Measurements from ENCODE around the gene ASB2.

The ASB2 gene

DNA sequence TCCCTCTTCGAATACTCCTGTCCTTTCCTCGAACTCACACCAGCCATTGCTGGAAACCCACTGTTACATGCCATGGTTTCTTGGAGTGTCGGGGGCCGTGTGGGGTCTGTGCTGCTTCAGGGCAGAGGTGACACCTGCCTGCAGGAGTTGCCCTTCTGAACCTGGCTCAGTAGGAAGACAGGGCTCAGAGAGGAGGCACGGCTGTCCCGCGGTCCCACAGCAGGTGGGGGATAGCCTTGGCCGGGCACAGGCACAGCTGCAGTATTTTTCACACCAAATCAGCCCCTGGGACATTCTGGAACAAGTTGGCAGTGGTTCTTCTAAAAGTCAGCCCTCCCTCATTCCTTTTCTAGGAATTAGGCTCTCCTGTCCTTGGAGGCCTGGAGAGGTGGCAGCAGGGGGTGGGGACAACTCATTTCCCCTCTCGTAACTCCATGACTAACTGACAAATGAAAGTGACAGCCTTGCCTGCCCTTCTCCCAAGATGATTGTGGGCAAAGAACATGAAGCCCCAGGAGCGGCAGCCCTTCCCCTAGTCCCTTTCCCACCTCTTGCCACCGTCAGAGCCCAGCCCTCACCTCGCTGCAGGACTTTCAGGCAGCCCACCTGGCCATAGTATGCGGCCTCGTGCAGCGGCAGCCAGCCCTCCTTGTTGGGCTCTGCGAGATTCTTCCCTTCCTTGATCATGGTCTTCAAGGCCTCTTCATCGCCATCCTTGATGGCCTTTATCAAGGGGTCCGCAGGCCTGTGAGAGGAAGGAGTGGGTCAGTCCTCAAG is 22.4 kb downstream of the ASB2 start:
- H3K27me3 ChIP-seq (ENCODE audit: control insufficient read depth, insufficient read depth, low read length) = no peaks in the 10 kb centered on the region; the same call in 1 of the 2 replicates
- no peaks in the 10 kb centered on the region for H3K36me3 ChIP-seq (ENCODE audit: control insufficient read depth, insufficient read depth, low read length)
- no peak overlapping the region for H3K4me3 ChIP-seq (ENCODE audit: low read depth, low read length)
- H3K9ac ChIP-seq (ENCODE audit: low read length) = no peak overlapping the region
- H3K4me1 ChIP-seq (ENCODE audit: control insufficient read depth, insufficient read depth, low read length) = peaks cover 47% of the 10 kb centered on the region; the same call in 1 of the 2 replicates
- no peak overlapping the region for H3K27ac ChIP-seq (ENCODE audit: low read depth, low read length)
- H3K9me3 ChIP-seq (ENCODE audit: control insufficient read depth, insufficient read depth, low read depth, low read length) = no peaks in the 10 kb centered on the region

DNA sequence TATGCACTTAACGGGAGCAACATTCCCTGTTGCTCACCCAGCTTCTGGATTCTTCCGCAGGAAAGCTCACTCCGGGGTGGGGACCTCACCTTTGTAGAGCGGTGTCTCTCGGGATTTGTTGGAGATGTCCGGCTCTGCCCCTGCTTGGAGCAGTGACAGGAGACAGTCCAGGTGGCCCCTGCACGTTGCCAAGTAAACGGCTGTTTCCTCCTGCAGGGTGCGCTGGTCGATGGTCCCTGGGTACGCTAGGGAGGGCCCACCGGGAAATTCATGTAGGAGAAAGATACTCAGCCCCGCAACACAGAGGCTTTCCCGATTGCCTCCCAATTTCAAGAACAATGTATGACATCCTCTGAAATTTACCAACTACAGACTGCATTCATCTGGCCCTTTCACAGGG is 23.1 kb downstream of the ASB2 start:
- Histone ChIP-seq H3K27ac (ENCODE audit: low read depth, low read length) (no peak overlapping the region), H3K4me1 (ENCODE audit: control insufficient read depth, insufficient read depth, low read length) (peaks cover 40% of the 10 kb centered on the region; the same call in 1 of the 2 replicates), H3K9me3 (ENCODE audit: control insufficient read depth, insufficient read depth, low read depth, low read length) (no peaks in the 10 kb centered on the region), H3K9ac (ENCODE audit: low read length) (no peak overlapping the region), H3K27me3 (ENCODE audit: control insufficient read depth, insufficient read depth, low read length) (no peaks in the 10 kb centered on the region; the same call in 1 of the 2 replicates), H3K36me3 (ENCODE audit: control insufficient read depth, insufficient read depth, low read length) (no peaks in the 10 kb centered on the region), H3K4me3 (ENCODE audit: low read depth, low read length) (no peak overlapping the region)

DNA sequence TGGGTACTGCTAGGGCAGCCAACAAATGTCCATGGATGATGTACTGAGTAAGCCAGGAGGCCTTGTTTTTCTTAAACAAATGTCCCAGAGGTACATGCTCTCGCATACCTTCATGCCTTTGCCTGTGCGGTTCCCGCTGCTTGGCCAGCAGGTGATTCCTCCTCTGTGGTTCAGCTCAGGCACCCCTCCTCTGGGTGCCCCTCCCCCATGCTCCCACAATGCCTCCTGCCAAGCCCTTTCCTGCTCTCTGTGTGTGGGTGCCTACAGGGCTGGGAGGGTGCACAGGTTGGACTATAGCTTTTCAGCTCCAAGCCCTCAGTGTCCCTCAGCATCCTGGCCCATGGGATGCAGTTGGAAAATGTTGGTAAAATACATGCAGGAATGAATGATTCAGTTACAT is 23.5 kb downstream of the ASB2 start:
- H3K27ac ChIP-seq (ENCODE audit: low read depth, low read length) = no peak overlapping the region
- no peak overlapping the region for H3K4me3 ChIP-seq (ENCODE audit: low read depth, low read length)
- peaks cover 40% of the 10 kb centered on the region; the same call in 1 of the 2 replicates for H3K4me1 ChIP-seq (ENCODE audit: control insufficient read depth, insufficient read depth, low read length)
- no peaks in the 10 kb centered on the region for H3K36me3 ChIP-seq (ENCODE audit: control insufficient read depth, insufficient read depth, low read length)
- no peaks in the 10 kb centered on the region; the same call in 1 of the 2 replicates for H3K27me3 ChIP-seq (ENCODE audit: control insufficient read depth, insufficient read depth, low read length)
- no peak overlapping the region for H3K9ac ChIP-seq (ENCODE audit: low read length)
- no peaks in the 10 kb centered on the region for H3K9me3 ChIP-seq (ENCODE audit: control insufficient read depth, insufficient read depth, low read depth, low read length)

DNA sequence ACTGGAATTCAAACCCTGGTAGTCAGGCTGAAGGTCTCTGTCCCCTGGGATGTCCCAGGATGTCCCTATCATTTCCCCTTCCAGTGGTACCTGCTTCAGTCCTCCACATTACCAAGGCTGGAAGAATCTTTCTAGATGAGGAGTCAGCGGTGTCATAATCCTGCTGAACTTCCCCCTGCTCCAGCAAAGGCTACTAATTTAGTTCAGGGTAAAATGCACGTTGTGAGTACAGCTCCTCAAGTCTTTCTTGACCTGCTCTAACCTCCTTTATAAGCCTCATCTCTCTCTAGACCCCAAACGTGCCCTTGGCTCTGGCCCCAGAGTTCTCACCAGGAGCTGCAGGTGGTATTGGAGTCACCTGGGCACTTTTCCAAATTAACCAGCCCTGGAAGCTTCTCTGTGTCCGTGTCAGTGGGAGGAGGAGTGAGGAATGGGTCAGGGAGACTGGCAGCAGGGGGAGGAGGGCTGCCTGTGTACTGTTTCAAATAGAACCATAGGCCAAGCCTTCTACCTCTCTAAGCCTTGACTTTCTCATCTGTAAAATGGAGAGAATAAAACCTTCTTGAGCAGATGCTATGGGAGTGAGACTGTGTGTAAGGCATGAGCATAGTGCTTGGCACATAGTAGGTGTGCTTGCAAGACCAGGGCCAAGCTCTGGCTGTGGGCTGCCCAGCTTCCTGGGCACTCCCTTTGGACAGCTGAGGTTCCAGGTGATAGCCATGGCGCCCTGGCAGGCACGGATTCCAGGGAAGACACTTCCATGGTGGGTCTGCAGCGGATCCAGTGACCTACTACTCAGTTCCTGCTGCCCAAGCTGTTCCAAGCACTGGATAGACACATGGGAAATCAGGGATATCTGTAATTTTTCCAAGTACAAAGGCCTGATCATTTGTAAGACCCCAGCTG is 24.5 kb downstream of the ASB2 start:
- H3K27ac ChIP-seq (ENCODE audit: low read depth, low read length) = no peak overlapping the region
- H3K4me1 ChIP-seq (ENCODE audit: control insufficient read depth, insufficient read depth, low read length) = peaks cover 35% of the 10 kb centered on the region; the same call in 1 of the 2 replicates
- no peaks in the 10 kb centered on the region for H3K9me3 ChIP-seq (ENCODE audit: control insufficient read depth, insufficient read depth, low read depth, low read length)
- H3K9ac ChIP-seq (ENCODE audit: low read length) = no peak overlapping the region
- no peaks in the 10 kb centered on the region for H3K36me3 ChIP-seq (ENCODE audit: control insufficient read depth, insufficient read depth, low read length)
- H3K27me3 ChIP-seq (ENCODE audit: control insufficient read depth, insufficient read depth, low read length) = no peaks in the 10 kb centered on the region; the same call in 1 of the 2 replicates
- no peak overlapping the region for H3K4me3 ChIP-seq (ENCODE audit: low read depth, low read length)

DNA sequence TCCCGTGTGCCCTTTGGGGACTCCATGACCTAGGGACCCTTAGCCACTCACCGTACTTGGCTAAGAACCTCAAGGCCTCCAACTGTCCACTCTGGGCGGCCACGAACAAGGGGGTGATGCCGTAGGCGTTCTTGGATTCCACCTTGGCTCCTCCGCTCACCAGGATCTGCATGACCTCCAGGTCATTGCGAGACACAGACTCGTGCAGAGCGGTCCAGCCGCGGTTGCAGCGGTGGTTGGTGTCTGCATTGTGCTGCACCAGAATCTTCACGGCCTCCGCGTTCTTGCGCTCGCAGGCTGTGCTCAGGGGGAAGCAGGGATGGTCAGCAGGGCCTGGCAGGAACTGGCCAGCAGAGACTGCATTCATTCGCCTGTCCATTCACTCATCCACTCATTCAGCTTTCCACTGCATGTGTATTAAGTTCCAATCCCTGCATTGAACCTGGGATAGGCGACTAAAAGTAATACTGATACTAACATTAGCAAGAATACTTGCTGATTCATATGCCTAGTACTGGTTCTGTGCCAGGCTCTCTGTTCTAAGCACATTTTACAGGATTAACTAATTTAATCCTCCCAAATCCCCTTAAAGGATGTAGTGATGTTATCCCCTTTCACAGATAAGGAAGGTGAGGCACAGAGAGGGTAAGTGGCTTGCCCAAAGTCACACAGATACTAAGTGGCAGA is 25.3 kb downstream of the ASB2 start:
- Histone ChIP-seq H3K27me3 (ENCODE audit: control insufficient read depth, insufficient read depth, low read length) (no peaks in the 10 kb centered on the region; the same call in 1 of the 2 replicates), H3K4me3 (ENCODE audit: low read depth, low read length) (no peak overlapping the region), H3K9me3 (ENCODE audit: control insufficient read depth, insufficient read depth, low read depth, low read length) (no peaks in the 10 kb centered on the region), H3K4me1 (ENCODE audit: control insufficient read depth, insufficient read depth, low read length) (peaks cover 32% of the 10 kb centered on the region; the same call in 1 of the 2 replicates), H3K27ac (ENCODE audit: low read depth, low read length) (no peak overlapping the region), H3K36me3 (ENCODE audit: control insufficient read depth, insufficient read depth, low read length) (no peaks in the 10 kb centered on the region), H3K9ac (ENCODE audit: low read length) (no peak overlapping the region)

DNA sequence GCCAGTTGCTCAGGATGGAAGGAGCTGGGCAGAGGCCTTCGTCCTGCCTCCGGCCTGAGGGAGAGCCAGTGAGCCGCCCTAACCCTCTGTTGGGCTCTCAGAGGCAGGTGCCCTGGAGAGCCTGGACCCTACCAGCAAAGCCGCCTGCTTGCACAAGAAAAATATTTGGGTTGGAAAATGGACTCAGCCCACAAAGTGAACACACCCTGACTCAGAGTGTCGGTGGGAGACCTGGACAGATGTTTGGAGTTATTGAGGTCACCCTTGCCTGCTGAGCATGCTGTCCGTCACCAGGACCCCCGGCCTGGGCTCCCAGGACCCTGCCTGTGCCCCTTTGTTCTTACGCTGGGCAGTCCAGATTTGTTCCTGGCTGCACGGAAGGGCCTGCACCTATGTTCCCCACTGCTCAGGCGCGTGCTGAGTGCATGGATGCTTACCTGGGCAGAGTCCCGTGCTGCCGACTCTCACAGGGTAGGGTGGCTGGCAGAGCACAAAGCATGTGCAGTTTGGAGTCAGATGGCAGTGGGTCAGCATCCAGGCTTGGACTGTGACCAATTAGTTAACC is 26.8 kb downstream of the ASB2 start:
- no peak overlapping the region for H3K4me3 ChIP-seq (ENCODE audit: low read depth, low read length)
- H3K36me3 ChIP-seq (ENCODE audit: control insufficient read depth, insufficient read depth, low read length) = no peaks in the 10 kb centered on the region
- H3K27ac ChIP-seq (ENCODE audit: low read depth, low read length) = no peak overlapping the region

DNA sequence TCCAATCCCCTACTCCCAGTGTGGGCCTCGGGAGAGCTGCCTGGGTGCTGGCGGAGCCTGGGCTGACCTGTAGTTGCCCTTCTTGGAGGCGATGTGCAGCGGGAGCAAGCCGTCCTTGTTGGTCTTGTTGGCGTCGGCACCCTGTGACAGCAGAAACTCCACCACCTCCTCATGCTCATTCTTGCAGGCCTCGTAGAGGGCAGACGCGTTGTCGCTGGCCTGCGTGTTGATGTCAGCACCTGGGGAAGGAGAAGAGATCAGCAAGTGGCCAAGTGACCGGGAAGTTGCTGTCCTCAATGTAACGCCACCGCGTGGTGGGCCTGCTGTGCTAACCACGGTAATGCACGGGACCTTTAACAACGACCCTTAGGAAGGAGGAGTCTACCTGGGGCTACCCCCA is 29.1 kb downstream of the ASB2 start:
- peaks cover 5% of the 10 kb centered on the region; the same call in 1 of the 2 replicates for H3K4me1 ChIP-seq (ENCODE audit: control insufficient read depth, insufficient read depth, low read length)
- no peak overlapping the region for H3K4me3 ChIP-seq (ENCODE audit: low read depth, low read length)
- H3K9ac ChIP-seq (ENCODE audit: low read length) = no peak overlapping the region
- no peaks in the 10 kb centered on the region for H3K9me3 ChIP-seq (ENCODE audit: control insufficient read depth, insufficient read depth, low read depth, low read length)
- no peaks in the 10 kb centered on the region for H3K27me3 ChIP-seq (ENCODE audit: control insufficient read depth, insufficient read depth, low read length)
- no peaks in the 10 kb centered on the region for H3K36me3 ChIP-seq (ENCODE audit: control insufficient read depth, insufficient read depth, low read length)
- H3K27ac ChIP-seq (ENCODE audit: low read depth, low read length) = no peak overlapping the region

More for the DNA sequence above, 26.8 kb downstream of the ASB2 start:
- Histone ChIP-seq H3K9ac (ENCODE audit: low read length) (no peak overlapping the region), H3K27me3 (ENCODE audit: control insufficient read depth, insufficient read depth, low read length) (no peaks in the 10 kb centered on the region; the same call in 1 of the 2 replicates), H3K4me1 (ENCODE audit: control insufficient read depth, insufficient read depth, low read length) (peaks cover 22% of the 10 kb centered on the region; the same call in 1 of the 2 replicates), H3K9me3 (ENCODE audit: control insufficient read depth, insufficient read depth, low read depth, low read length) (no peaks in the 10 kb centered on the region)

DNA sequence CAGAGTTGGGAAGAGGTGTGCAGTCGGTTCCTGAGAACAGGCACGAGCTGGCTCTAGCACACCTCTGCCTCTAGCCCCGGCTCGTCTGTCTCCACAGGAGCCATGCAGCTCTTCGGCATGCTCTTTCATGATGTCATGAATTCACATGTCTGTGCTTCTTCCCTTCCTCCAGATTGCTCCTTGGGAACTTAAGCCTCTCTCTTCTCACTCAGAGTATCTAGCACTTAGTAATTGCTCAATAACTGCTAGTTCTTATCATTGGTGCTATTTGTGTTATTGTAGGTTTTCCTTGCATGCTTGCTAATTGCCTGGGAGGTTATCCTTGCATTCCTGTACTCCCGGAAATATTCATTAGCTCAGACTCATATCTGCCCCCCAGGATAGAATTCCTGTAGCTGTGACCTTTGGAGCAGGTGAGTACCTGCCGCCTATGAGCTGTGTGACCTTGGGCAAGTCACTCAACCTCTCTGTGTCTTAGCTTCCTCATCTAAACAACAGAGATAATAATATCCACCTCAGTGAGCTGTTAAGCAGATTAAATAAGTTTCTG is 29.8 kb downstream of the ASB2 start:
- Histone ChIP-seq H3K27me3 (ENCODE audit: control insufficient read depth, insufficient read depth, low read length) (no peaks in the 10 kb centered on the region), H3K9me3 (ENCODE audit: control insufficient read depth, insufficient read depth, low read depth, low read length) (no peaks in the 10 kb centered on the region), H3K4me1 (ENCODE audit: control insufficient read depth, insufficient read depth, low read length) (peaks cover 9% of the 10 kb centered on the region), H3K4me3 (ENCODE audit: low read depth, low read length) (no peak overlapping the region), H3K36me3 (ENCODE audit: control insufficient read depth, insufficient read depth, low read length) (no peaks in the 10 kb centered on the region), H3K9ac (ENCODE audit: low read length) (no peak overlapping the region), H3K27ac (ENCODE audit: low read depth, low read length) (no peak overlapping the region)

DNA sequence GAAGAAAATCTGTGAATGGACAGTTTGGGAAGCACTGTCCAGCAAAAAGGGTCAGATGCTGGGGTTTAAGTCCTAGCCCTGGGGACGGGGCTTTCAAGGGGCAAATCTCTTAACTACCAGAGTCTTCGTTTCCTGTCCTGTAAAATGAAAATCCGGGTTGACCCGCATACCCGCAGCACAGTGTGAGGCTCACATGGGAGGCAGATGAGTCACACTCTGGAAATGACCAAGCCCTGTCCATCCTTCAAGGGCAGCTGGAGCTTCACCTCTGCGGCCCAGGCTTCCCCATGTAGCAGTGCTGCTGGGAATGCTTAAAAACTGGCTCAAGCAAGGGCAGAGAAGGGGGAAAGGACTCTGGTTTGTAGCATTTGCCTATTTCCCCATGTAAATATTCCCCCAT is 30.3 kb downstream of the ASB2 start:
- Histone ChIP-seq H3K4me3 (ENCODE audit: low read depth, low read length) (no peak overlapping the region), H3K9ac (ENCODE audit: low read length) (no peak overlapping the region), H3K4me1 (ENCODE audit: control insufficient read depth, insufficient read depth, low read length) (peaks cover 13% of the 10 kb centered on the region), H3K27me3 (ENCODE audit: control insufficient read depth, insufficient read depth, low read length) (no peaks in the 10 kb centered on the region), H3K9me3 (ENCODE audit: control insufficient read depth, insufficient read depth, low read depth, low read length) (no peaks in the 10 kb centered on the region), H3K36me3 (ENCODE audit: control insufficient read depth, insufficient read depth, low read length) (no peaks in the 10 kb centered on the region), H3K27ac (ENCODE audit: low read depth, low read length) (no peak overlapping the region)

DNA sequence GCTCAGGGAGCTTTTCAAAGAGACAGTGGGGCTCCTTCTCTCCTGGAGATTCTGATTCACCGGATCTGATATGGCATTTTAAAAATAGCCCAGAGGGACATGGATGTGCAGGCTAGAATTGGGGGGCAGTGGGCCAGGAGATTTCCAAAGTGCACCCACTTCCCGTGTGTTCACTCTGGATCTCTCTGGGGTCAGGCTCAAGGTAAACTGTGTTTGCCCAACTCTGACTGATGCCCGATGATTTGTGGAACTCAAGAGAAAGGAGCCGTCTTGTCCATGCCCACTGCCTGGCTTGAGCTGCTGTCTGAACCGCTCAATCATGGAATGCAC is 31.3 kb downstream of the ASB2 start:
- Histone ChIP-seq H3K27me3 (ENCODE audit: control insufficient read depth, insufficient read depth, low read length) (peaks cover 5% of the 10 kb centered on the region), H3K27ac (ENCODE audit: low read depth, low read length) (no peak overlapping the region), H3K4me3 (ENCODE audit: low read depth, low read length) (no peak overlapping the region), H3K4me1 (ENCODE audit: control insufficient read depth, insufficient read depth, low read length) (peaks cover 13% of the 10 kb centered on the region), H3K36me3 (ENCODE audit: control insufficient read depth, insufficient read depth, low read length) (no peaks in the 10 kb centered on the region), H3K9me3 (ENCODE audit: control insufficient read depth, insufficient read depth, low read depth, low read length) (no peaks in the 10 kb centered on the region), H3K9ac (ENCODE audit: low read length) (no peak overlapping the region)

Measured in HUES6 (cell line).